HG03066 (cell line): ENCODE data around the gene S100A9.
"Not testable (repeated sequence)": the region's sequence is repeated elsewhere in the genome, so short reads cannot be mapped to it uniquely, and the experiment has no call there.

Experiments used
- ATAC-seq: cut with Tn5 transposase; IDR thresholded peaks from one replicate; pipeline ENCODE4 v1.9.1; 2021; ENCODE audit warnings: low read depth; ENCODE audit not compliant: unreplicated experiment

Gene S100A9

GRCh38 chr1:153403421-153404085 is 45.9 kb downstream of the S100A9 start:
- no peak for ATAC-seq

- ATAC-seq, result no peak
Observed at GRCh38 chr1:153404086-153404635, 46.5 kb downstream of the S100A9 start.

DNA sequence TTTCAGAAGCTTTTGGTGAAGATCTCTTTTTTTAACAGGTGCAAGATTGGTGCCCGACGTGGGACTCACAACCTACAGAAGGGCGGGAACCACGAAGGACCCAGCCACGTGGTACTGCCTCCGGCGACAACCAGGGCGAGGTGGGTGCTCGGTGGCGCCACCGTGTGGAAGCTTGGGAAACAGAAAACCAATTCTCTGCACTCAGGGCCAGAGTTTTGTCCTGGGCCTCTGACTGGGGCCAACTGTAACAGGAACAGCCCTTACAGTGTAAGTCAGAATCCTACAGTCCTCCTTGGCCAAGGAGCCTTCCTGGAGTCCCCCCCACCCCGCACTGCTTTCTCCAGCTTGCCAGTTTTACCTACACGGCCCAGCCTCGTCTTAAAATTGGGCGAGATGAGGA is 47.1 kb downstream of the S100A9 start:
- no peak for ATAC-seq

DNA sequence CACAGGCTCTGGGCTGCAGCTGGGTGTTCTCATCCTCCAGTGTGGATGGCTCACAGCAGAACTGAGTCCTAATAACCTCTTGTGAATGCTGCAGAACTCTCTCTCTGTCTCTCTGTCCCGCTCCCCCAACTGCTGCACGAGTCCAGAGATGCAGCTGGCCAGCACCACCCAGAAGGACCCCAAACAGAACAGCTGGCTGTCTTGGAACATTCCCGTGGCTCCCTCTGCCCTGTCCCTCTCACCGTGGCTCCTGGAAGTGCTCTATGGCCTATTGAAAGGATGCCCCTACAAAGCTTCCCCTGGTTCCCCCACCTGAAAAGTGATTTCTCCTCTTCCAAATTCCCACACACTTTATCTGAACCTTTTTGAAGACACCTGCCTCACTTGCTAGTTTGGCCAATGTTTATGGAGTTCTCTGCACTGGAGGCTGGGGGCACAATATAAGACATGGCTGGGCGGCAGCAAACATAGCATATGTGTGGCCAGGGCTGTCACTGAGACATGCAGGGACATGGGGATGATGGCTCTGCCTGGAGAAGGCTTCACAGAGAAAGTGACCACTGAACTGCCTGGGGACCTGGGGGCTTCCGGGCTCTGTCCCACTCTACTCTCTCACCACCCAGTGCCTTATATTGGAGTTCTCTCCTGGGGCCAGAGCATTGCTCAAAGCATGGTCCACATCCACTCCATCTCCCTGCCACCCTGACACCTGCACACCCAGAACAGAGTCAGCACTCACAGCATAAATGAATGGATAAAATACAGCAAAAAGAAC is 48.4 kb downstream of the S100A9 start:
- not testable (repeated sequence) for ATAC-seq

DNA sequence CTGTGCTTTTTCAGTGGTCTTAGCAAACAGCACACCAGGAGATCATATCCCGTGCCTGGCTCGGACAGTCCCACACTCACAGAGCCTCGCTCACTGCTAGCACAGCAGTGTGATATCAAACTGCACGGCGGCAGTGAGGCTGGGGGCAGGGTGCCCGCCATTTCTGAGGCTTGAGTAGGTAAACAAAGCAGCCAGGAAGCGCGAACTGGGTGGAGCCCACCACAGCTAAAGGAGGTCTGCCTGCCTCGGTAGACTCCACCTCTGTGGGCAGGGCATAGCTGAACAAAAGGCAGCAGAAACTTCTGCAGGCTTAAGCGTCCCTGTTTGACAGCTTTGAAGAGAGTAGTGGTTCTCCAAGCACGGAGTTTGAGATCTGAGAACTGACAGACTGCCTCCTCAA is 49.6 kb downstream of the S100A9 start:
- ATAC-seq, result not testable (repeated sequence)
